GM12892 (cell line): ENCODE results near the gene KIF20B.

ENCODE experiments used
- POLR2A ChIP-seq: IDR thresholded peaks from 2 replicates; pipeline ENCODE4 v1.6.1; 2011; ENCODE audit warnings: low read depth, low read length, control low read depth
- POLR2AphosphoS5 ChIP-seq: IDR thresholded peaks from 2 replicates; pipeline ENCODE4 v1.6.1; 2011; ENCODE audit warnings: low read depth, low read length, control low read depth
- TAF1 ChIP-seq: IDR thresholded peaks from 2 replicates; pipeline ENCODE4 v1.6.1; 2011; ENCODE audit warnings: low read depth, mild to moderate bottlenecking, control low read depth, low read length, borderline replicate concordance

DNA sequence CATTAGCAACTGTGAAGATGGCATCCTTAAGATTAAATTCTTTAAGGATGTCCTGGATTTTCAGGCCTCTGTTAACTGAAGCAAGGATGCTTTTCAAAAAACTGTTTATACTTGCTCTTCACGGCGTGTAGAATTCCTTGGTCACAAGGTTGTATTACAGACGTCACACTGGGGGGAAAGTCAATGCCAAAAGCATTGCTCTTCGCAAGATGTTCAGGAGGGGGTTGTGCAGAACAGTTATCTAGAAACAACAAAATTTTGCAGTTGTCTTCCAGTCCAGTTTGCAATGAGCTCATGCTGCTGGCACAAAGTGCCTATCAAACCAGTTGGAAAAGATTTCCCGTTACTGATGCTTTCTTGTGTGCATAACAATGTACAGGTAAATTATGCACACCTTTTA lies 8.2 kb upstream of the KIF20B start:
- TF ChIP-seq POLR2AphosphoS5 (no peak), TAF1 (no peak), POLR2A (no peak)
